Activated CD4-positive, alpha-beta memory T cell treated with anti-CD3 and anti-CD28 coated beads for 36 hours (primary cell): ENCODE results near the gene SLC25A51. TPM values are rescaled to one million over a fixed set of nuclear protein-coding genes. Genes with fewer than 3 reads are reported as not detected.

Source experiments
- CTCF ChIA-PET: fragments of 350-600 bp; sonication (Branson Sonifier 250); formaldehyde crosslinking; loops from one replicate; lab custom pipeline; 2021; ENCODE audit warnings: antibody characterized with exemption, inconsistent platforms; lab: Charles Lee
- POLR2A ChIA-PET: fragments of 350-600 bp; sonication (Branson Sonifier 250); formaldehyde crosslinking; loops from one replicate; lab custom pipeline; 2021; ENCODE audit warnings: antibody characterized with exemption; lab: Charles Lee
- DNase-seq: peaks from one replicate; pipeline ENCODE4 v3.0.0-alpha.2; 2020
- H3K27ac Mint-ChIP-seq: one replicate; pipeline ENCODE4 v1.8.0; 2021; ENCODE audit warnings: mixed read lengths
- H3K27me3 Mint-ChIP-seq: one replicate; pipeline ENCODE4 v1.8.0; 2021; ENCODE audit warnings: mixed read lengths
- H3K36me3 Mint-ChIP-seq: one replicate; pipeline ENCODE4 v1.8.0; 2021; ENCODE audit warnings: mixed read lengths
- H3K4me1 Mint-ChIP-seq: one replicate; pipeline ENCODE4 v1.8.0; 2021; ENCODE audit warnings: low read depth, mixed read lengths
- H3K4me3 Mint-ChIP-seq: one replicate; pipeline ENCODE4 v1.8.0; 2021; ENCODE audit warnings: mild to moderate bottlenecking, mixed read lengths
- H3K9me3 Mint-ChIP-seq: one replicate; pipeline ENCODE4 v1.8.0; 2021; ENCODE audit warnings: mixed read lengths
- intact Hi-C: fragments of 100-400 bp; cut with micrococcal nuclease; formaldehyde crosslinking; loops from one replicate; pipeline ENCODE4 v1.15.1; 2023
- total RNA-seq, 2 experiments: library from RNA; stranded (reverse); gene quantifications; one replicate each; pipeline ENCODE4 v1.2.3, GENCODE V29; 2021

Gene SLC25A51
- total RNA-seq, 2 experiments from 2014 or later = 24.0 to 25.8 TPM

GRCh38 chr9:37931592-37931991 is 27.7 kb upstream of the SLC25A51 start:
- no peaks in the 10 kb centered on the region for H3K27me3 Mint-ChIP-seq
- DNase-seq = no peak
- H3K4me3 Mint-ChIP-seq = no peak overlapping the region
- intact Hi-C loops = no loop called here
- H3K27ac Mint-ChIP-seq = no peak overlapping the region
- ChIA-PET CTCF (interaction anchor here (1.5 kb wide), 1 partner anchor 17 kb away, joined by 4 read pairs; no protein-coding TSS in a partner anchor), POLR2A (no interaction called here)
- peaks cover 3% of the 10 kb centered on the region for H3K9me3 Mint-ChIP-seq
- H3K4me1 Mint-ChIP-seq = no peaks in the 10 kb centered on the region
- H3K36me3 Mint-ChIP-seq = no peaks in the 10 kb centered on the region

DNA sequence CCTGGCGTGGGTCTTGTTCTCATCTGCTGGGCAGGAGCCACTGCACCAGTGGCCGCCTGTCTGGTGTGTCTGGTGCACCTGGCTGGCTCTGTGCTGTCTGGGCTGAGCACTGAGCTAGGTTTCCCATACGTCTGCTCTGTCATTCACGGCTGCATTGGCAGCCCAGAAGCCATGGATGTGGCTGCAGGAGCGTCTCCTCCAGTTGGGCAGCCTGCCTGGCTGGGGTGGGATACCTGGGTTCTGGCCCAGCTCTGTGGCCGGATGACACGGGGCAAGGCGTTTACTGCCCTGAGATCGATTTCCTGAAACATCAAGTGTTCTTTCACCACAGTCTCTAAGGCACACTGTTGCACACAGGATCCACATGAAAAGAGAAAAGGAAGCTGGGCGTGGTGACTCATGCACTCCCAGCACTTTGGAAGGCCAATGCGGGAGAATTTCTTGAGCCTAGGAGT is 25.5 kb upstream of the SLC25A51 start:
- peaks cover 3% of the 10 kb centered on the region for H3K9me3 Mint-ChIP-seq

DNA sequence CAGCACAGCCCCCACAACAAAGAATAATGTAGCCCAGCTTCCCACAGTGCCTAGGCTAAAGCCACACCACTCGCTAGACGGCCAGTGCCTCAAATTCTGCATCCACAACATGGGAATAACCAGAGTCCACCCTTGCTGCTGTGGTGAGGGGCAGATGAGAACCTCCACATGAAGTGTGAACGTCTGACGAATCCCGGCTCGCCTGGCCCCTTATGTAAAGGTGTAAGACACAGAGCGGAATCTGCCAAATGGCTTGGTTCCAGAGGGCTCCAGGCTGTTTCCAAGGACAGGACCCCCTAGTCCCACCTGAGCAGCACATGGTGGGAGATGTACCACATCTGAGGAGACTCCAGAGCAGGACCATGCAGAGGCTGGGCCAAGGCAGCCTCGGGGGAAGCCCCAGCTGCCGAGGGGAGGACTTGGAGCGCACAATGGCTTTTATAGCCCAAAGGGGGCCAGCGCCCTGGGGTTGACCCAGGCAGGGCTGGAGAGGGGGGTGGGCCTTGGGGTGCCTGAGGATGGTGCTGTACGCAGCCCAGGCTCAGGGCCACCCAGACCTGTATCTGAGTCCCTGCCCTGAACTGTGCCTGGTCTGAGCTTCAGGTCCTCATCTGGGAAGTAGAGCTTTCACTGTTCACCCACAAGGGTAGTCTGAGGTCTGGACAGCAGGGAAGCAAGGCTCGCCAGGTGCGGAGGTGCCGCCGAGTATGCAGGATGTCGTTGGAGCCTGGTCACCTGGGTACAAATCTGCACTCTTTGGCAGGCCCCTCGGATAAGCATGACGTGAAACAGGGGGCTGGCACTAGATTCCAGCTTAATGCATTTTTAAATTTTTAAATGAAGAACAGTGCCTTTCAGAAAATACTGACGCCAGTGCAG is 24.9 kb upstream of the SLC25A51 start:
- H3K4me3 Mint-ChIP-seq = no peak overlapping the region
- H3K36me3 Mint-ChIP-seq = no peaks in the 10 kb centered on the region
- intact Hi-C loops = no loop called here
- H3K9me3 Mint-ChIP-seq = peaks cover 3% of the 10 kb centered on the region
- H3K27me3 Mint-ChIP-seq = no peaks in the 10 kb centered on the region
- POLR2A ChIA-PET = no interaction called here
- H3K27ac Mint-ChIP-seq = no peak overlapping the region
- H3K4me1 Mint-ChIP-seq = peaks cover 2% of the 10 kb centered on the region
- DNase-seq = no peak
- CTCF ChIA-PET = interaction anchor here (1.0 kb wide), 2 partner anchors 15 to 159 kb away, joined by 3 read pairs; no protein-coding TSS in a partner anchor

More for the DNA sequence above, 25.5 kb upstream of the SLC25A51 start:
- peaks cover 2% of the 10 kb centered on the region for H3K4me1 Mint-ChIP-seq
- no peak overlapping the region for H3K4me3 Mint-ChIP-seq
- intact Hi-C loops = no loop called here
- H3K36me3 Mint-ChIP-seq = no peaks in the 10 kb centered on the region
- ChIA-PET CTCF (interaction anchor here (1.0 kb wide), 2 partner anchors 16 to 159 kb away, joined by 3 read pairs; no protein-coding TSS in a partner anchor), POLR2A (no interaction called here)
- H3K27ac Mint-ChIP-seq = no peak overlapping the region
- no peaks in the 10 kb centered on the region for H3K27me3 Mint-ChIP-seq
- DNase-seq = no peak

GRCh38 chr9:37927601-37928551 is 23.9 kb upstream of the SLC25A51 start:
- POLR2A ChIA-PET = no interaction called here
- no peak overlapping the region for H3K4me3 Mint-ChIP-seq
- peaks cover 2% of the 10 kb centered on the region for H3K4me1 Mint-ChIP-seq
- CTCF ChIA-PET = interaction anchor here (1.0 kb wide), 1 partner anchor 14 kb away, joined by 3 read pairs; no protein-coding TSS in a partner anchor
- peaks cover 3% of the 10 kb centered on the region for H3K9me3 Mint-ChIP-seq
- intact Hi-C loops = no loop called here
- no peak for DNase-seq
- no peaks in the 10 kb centered on the region for H3K27me3 Mint-ChIP-seq
- no peaks in the 10 kb centered on the region for H3K36me3 Mint-ChIP-seq
- H3K27ac Mint-ChIP-seq = no peak overlapping the region

DNA sequence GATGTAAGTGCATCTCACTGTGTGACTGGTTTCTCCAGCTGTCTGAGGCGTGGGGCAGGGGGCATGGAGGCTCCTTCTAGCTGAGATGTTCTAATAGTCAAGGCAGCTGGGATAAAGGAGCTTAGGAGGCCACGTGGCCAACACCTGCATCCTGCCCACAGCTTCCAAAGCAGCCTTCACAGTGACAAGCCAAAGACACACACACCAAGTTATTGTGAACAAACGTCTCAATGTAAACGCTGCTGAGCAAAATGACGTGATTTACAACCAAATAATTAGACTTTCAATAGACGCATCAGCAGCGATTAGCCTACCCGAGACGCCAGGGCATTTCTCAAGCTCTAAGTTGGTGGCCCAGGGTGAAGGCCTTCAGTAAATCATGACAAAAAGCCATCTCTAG is 23.2 kb upstream of the SLC25A51 start:
- DNase-seq = no peak
- Mint-ChIP-seq H3K36me3 (no peaks in the 10 kb centered on the region), H3K4me3 (no peak overlapping the region), H3K27ac (no peak overlapping the region), H3K9me3 (peaks cover 3% of the 10 kb centered on the region), H3K4me1 (peaks cover 2% of the 10 kb centered on the region), H3K27me3 (no peaks in the 10 kb centered on the region)
- intact Hi-C loops = no loop called here
- POLR2A ChIA-PET = no interaction called here
- CTCF ChIA-PET = no interaction called here

DNA sequence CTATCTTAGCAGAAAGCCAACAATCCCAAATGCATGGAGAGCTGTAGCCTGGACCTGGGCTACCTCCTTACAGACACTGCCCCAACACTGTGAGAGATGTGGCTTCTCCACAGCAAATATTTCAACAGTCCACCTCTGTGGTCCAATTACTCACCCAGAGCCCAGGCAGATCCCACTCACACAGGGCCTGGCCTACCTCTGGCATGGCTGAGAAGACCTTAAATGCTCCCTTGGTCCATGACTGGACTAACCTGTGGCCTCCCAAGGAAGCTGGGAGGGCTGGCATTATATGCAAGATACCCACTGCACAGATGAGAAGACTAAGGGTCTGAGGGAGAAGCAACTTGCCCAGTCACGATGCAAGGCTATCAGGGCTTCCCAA is 22.8 kb upstream of the SLC25A51 start:
- POLR2A ChIA-PET = no interaction called here
- Mint-ChIP-seq H3K36me3 (no peaks in the 10 kb centered on the region), H3K9me3 (peaks cover 3% of the 10 kb centered on the region), H3K27ac (no peak overlapping the region), H3K27me3 (no peaks in the 10 kb centered on the region), H3K4me1 (peaks cover 2% of the 10 kb centered on the region), H3K4me3 (no peak overlapping the region)
- intact Hi-C loops = no loop called here
- CTCF ChIA-PET = interaction anchor here (1.5 kb wide), 1 partner anchor 13 kb away, joined by 3 read pairs; no protein-coding TSS in a partner anchor
- no peak for DNase-seq

GRCh38 chr9:37925786-37926736 is 22.1 kb upstream of the SLC25A51 start:
- no peaks in the 10 kb centered on the region for H3K36me3 Mint-ChIP-seq
- no peak overlapping the region for H3K27ac Mint-ChIP-seq
- ChIA-PET POLR2A (no interaction called here), CTCF (interaction anchor here (1.5 kb wide), 1 partner anchor 12 kb away, joined by 3 read pairs; no protein-coding TSS in a partner anchor)
- H3K4me3 Mint-ChIP-seq = no peak overlapping the region
- peak; percentile 14 for DNase-seq
- intact Hi-C loops = no loop called here
- peaks cover 3% of the 10 kb centered on the region for H3K9me3 Mint-ChIP-seq
- H3K27me3 Mint-ChIP-seq = no peaks in the 10 kb centered on the region
- H3K4me1 Mint-ChIP-seq = peaks cover 2% of the 10 kb centered on the region

DNA sequence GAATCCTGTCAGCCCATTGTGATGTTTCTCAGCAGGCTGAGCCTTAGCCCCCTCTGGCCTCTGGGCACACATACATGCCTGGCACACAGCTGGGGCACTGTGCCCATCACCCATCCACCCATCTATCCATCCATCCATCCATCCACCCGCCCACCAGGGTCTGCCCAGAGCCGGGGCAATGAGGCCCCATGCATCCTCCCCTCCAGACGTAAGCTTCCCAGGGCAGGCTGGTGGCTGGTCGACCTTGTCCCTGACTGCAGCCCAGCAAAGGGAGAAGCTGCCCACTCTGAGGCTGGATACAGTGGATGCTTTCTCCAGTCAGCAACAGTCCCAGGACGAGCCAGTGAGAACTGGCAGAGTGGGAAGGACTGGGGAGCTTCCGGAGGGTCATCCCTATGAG is 21.1 kb upstream of the SLC25A51 start:
- intact Hi-C loops = no loop called here
- Mint-ChIP-seq H3K4me1 (peaks cover 2% of the 10 kb centered on the region), H3K36me3 (no peaks in the 10 kb centered on the region), H3K27me3 (no peaks in the 10 kb centered on the region), H3K9me3 (no peaks in the 10 kb centered on the region), H3K27ac (no peak overlapping the region), H3K4me3 (no peak overlapping the region)
- ChIA-PET CTCF (interaction anchor here (1.5 kb wide), 1 partner anchor 11 kb away, joined by 3 read pairs; no protein-coding TSS in a partner anchor), POLR2A (no interaction called here)
- no peak for DNase-seq

- intact Hi-C loops = no loop called here
- peaks cover 2% of the 10 kb centered on the region for H3K4me1 Mint-ChIP-seq
- H3K9me3 Mint-ChIP-seq = no peaks in the 10 kb centered on the region
- CTCF ChIA-PET = interaction anchor here (0.9 kb wide), 1 partner anchor 11 kb away, joined by 4 read pairs; no protein-coding TSS in a partner anchor
- no peak for DNase-seq
- POLR2A ChIA-PET = no interaction called here
- H3K36me3 Mint-ChIP-seq = no peaks in the 10 kb centered on the region
- no peaks in the 10 kb centered on the region for H3K27me3 Mint-ChIP-seq
- no peak overlapping the region for H3K4me3 Mint-ChIP-seq
- no peak overlapping the region for H3K27ac Mint-ChIP-seq
These were observed 20.6 kb upstream of the SLC25A51 start for GRCh38 chr9:37924538-37924937.

DNA sequence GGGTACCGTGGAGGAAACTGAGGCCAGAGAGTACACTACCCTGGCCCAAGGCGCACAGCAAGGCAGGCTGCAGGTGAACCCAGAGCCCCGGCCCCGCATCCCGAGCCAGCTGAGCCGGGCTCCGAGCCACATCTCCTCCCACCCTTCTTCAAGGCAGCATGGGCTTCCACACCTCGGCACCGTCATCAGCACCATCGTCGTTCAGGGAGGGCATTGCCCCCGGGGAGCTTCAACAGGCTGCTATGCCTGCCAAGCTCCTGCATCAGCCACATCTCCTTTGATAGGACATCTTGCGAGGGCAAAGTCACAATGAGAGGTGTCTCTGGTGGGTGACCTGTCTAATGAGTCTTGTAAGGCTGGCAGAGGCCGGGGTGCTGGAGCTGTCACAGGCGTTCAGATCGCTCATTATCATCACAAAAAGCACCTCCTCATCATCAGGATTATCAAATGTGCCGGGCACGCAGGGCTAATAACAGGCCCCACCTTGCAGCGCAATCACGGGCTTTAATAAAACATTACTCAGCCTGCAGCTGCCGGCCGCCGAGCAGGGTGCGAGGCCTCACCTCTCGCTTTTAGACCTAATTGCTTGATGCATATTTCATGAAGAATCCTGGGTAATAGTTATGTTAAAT is 20.0 kb upstream of the SLC25A51 start:
- intact Hi-C loops = no loop called here

More for the DNA sequence above, 20.0 kb upstream of the SLC25A51 start:
- ChIA-PET POLR2A (no interaction called here), CTCF (interaction anchor here (0.7 to 0.9 kb wide), 2 partner anchors 10 to 63 kb away, joined by 3 to 4 read pairs; no protein-coding TSS in a partner anchor)
- Mint-ChIP-seq H3K27ac (no peak overlapping the region), H3K4me3 (no peak overlapping the region), H3K27me3 (no peaks in the 10 kb centered on the region), H3K9me3 (no peaks in the 10 kb centered on the region), H3K4me1 (peaks cover 2% of the 10 kb centered on the region), H3K36me3 (no peaks in the 10 kb centered on the region)
- no peak for DNase-seq
